Immature natural killer cell (primary cell): ENCODE results near the gene TRIM59. TPM values are rescaled to one million over a fixed set of nuclear protein-coding genes. Genes with fewer than 3 reads are reported as not detected.

ENCODE experiments used
- DNase-seq, 3 donors: peaks; one replicate each; pipeline ENCODE4 v3.0.0; 2022; ENCODE audit warnings: mixed read lengths in 1 of 3
- H3K27ac Mint-ChIP-seq, 6 donors: one replicate each; pipeline ENCODE4 v1.8.0; 2020; ENCODE audit warnings: mixed read lengths in 6 of 6, mild to moderate bottlenecking in 5 of 6, inconsistent platforms in 4 of 6, moderate library complexity in 3 of 6
- H3K27me3 Mint-ChIP-seq, 3 donors: one replicate each; pipeline ENCODE4 v1.8.0; 2020 to 2021; ENCODE audit warnings: low read depth in 3 of 3, mild to moderate bottlenecking in 3 of 3, mixed read lengths in 3 of 3, moderate library complexity in 3 of 3, inconsistent platforms in 1 of 3
- H3K36me3 Mint-ChIP-seq, 3 donors: one replicate each; pipeline ENCODE4 v1.8.0; 2020; ENCODE audit warnings: mixed read lengths in 3 of 3, inconsistent platforms in 2 of 3, mild to moderate bottlenecking in 2 of 3
- H3K4me1 Mint-ChIP-seq, 2 donors: one replicate each; pipeline ENCODE4 v1.8.0; 2020; ENCODE audit warnings: inconsistent platforms in 2 of 2, mild to moderate bottlenecking in 2 of 2, mixed read lengths in 2 of 2, moderate library complexity in 1 of 2
- H3K4me3 Mint-ChIP-seq, 5 donors: one replicate each; pipeline ENCODE4 v1.8.0; 2020; ENCODE audit warnings: mild to moderate bottlenecking in 5 of 5, mixed read lengths in 5 of 5, inconsistent platforms in 3 of 5, moderate library complexity in 3 of 5
- H3K9me3 Mint-ChIP-seq, 6 donors: one replicate each; pipeline ENCODE4 v1.8.0; 2020; ENCODE audit warnings: mild to moderate bottlenecking in 6 of 6, mixed read lengths in 6 of 6, inconsistent platforms in 4 of 6, moderate library complexity in 3 of 6
- polyA plus RNA-seq, 3 donors: library from polyadenylated mRNA; unstranded; fragments of 300-500 nt; fragmentation: Illumina TruSeq; gene quantifications; one replicate each; pipeline ENCODE4 v1.2.3, GENCODE V29; 2021

The TRIM59 gene
- polyA plus RNA-seq, 3 donors from 2014 or later, result 13.1 to 22.6 (median 14.5) TPM

GRCh38 chr3:160394009-160394392 lies 55.6 kb downstream of the TRIM59 start:
- H3K4me3 Mint-ChIP-seq, result no peak overlapping the region
- H3K27ac Mint-ChIP-seq, result no peak overlapping the region
- no peak for DNase-seq
- H3K4me1 Mint-ChIP-seq, result peaks cover 9 to 12% of the 10 kb centered on the region in 2 donors
- H3K36me3 Mint-ChIP-seq, result peaks cover 0 to 4% (median 0%) of the 10 kb centered on the region in 3 donors
- H3K9me3 Mint-ChIP-seq, result no peaks in the 10 kb centered on the region
- peaks cover under 1 to 4% (median under 1%) of the 10 kb centered on the region in 3 donors for H3K27me3 Mint-ChIP-seq

- Mint-ChIP-seq H3K4me1 (peaks cover 5 to 7% of the 10 kb centered on the region in 2 donors), H3K36me3 (peaks cover 0 to 4% (median 0%) of the 10 kb centered on the region in 3 donors), H3K27ac (peak overlapping the region in 1 of 6 donors; percentile 9), H3K27me3 (peaks cover 0 to 2% (median 0%) of the 10 kb centered on the region in 3 donors), H3K9me3 (no peaks in the 10 kb centered on the region), H3K4me3 (no peak overlapping the region)
- DNase-seq, result no peak
Observed at GRCh38 chr3:160393346-160394008, 56.1 kb downstream of the TRIM59 start.

GRCh38 chr3:160392798-160393197 lies 56.8 kb downstream of the TRIM59 start:
- Mint-ChIP-seq H3K27me3 (peaks cover 0 to 2% (median 0%) of the 10 kb centered on the region in 3 donors), H3K9me3 (no peaks in the 10 kb centered on the region), H3K4me1 (peaks cover 0 to under 1% of the 10 kb centered on the region in 2 donors), H3K36me3 (peaks cover 0 to 4% (median 0%) of the 10 kb centered on the region in 3 donors), H3K4me3 (no peak overlapping the region), H3K27ac (no peak overlapping the region)
- DNase-seq, result no peak

- no peak overlapping the region for H3K4me3 Mint-ChIP-seq
- no peak overlapping the region for H3K27ac Mint-ChIP-seq
- peaks cover 0 to 2% (median 0%) of the 10 kb centered on the region in 3 donors for H3K27me3 Mint-ChIP-seq
- peaks cover 0 to 4% (median 0%) of the 10 kb centered on the region in 3 donors for H3K36me3 Mint-ChIP-seq
- DNase-seq, result no peak
- H3K9me3 Mint-ChIP-seq, result no peaks in the 10 kb centered on the region
- no peaks in the 10 kb centered on the region for H3K4me1 Mint-ChIP-seq
Observed at GRCh38 chr3:160390565-160391138, 58.9 kb downstream of the TRIM59 start.

Other genes starting within 250 kb of the TRIM59 start
- gene C3orf80, start 224.4 kb downstream of the TRIM59 start, polyA plus RNA-seq, result not detected
- 1 to 10 TPM in 2 of 3 donors, under 1 TPM in 1; 0.90 to 6.3 (median 2.9) TPM for gene IFT80, start 50.6 kb downstream of the TRIM59 start, polyA plus RNA-seq
- 10 to 100 TPM; 11.3 to 77.2 (median 31.6) TPM for gene SMC4, start 50.1 kb downstream of the TRIM59 start, polyA plus RNA-seq
- 10 to 100 TPM; 10.5 to 12.0 (median 10.9) TPM for gene KPNA4, start 115.8 kb upstream of the TRIM59 start, polyA plus RNA-seq
- not detected for gene ARL14, start 227.4 kb upstream of the TRIM59 start, polyA plus RNA-seq